DMS114 treated with DMSO at 0.1 percent for 48 hours (cell line): ENCODE measurements around the gene DUSP11.
"Not testable (repeated sequence)": the region's sequence is repeated elsewhere in the genome, so short reads cannot be mapped to it uniquely, and the experiment has no call there.

Source experiments
- DNase-seq: peaks from one replicate; lab custom pipeline; 2025; ENCODE audit not compliant: unreplicated experiment; lab: John Stamatoyannopoulos, UW

The DUSP11 gene

DNA sequence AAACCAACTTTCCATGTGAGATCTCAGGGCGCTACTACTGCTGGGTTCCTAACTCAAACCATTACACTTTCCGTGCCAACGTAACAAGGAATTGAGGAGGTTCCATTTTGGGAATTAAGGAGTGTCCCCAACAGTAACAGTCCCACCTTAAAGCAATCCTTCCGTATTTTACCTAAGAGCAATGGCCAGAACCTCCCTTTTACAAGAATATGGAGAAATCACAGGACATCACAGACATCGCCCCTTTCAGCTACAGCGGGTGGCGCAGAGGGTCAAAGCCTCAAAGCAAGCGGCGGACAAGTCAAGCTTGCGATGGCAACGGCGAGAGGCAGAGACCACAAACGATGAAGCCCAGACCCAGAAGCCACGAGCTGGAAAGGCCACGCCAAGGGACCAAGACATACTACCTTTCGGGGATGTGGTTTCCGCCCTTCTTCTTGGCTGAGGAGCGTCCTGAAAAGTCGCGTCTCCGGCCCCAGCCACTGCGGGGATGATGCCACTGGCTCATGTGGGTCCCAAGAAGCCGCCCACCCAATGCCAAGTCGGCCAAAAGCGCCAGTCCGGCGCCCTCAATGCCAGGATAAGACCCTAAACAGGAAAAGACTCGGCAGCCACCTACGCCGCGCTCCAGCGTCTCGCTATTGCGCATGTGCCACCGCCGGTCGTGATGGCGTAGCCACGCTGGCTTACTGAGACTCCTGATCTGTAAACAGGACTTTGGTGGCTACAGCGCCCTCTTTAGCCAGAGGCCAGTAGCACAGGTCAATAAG lies at the start of gene DUSP11:
DUSP11 (minus strand) TSS at position 637 of the 770 bp plus-strand sequence; CDS start at position 508, 129 bp downstream.
- DNase-seq: peak; percentile 89

DNA sequence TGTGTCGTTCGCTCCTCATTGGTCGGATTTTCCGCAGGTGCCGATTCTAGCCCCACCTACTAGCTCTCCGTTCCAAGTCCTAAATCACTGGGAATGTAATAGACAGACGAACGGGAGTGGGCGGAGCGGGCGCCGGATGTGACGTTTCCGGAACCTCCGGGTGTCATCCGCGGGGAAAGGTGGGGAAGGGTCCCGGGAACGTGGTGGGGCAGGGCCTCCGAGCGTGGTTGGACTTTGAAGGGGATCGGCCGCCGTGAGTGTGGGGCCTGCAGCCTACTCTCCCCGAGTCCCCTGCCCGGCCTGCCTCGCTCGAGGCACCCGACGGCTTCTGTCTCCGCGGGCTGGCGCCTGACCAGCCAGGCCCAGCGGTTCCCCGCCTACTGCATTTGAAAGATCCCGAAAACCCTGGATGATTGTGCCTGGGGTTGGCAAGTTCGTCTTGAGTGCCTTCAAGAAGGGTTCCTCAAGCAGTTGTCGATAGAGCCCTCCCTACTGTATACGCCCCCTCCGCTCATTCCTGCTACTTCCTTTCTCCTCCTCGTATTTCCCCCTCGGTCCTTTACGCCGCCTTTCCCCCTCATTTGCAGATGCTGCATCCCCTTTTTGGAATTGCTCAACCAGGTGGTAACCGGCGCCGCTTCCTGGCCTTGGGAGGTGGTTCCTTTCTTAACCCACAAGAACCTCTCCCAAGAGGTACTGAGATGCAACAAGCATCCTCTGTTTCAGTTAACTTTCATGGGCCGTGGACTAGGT lies 49.1 kb upstream of the DUSP11 start, which contains the start of gene STAMBP:
STAMBP (plus strand) TSS at position 144 of the 753 bp plus-strand sequence. CDS start 1,896 bp downstream, outside the sequence.
- peak; percentile 98 for DNase-seq

DNA sequence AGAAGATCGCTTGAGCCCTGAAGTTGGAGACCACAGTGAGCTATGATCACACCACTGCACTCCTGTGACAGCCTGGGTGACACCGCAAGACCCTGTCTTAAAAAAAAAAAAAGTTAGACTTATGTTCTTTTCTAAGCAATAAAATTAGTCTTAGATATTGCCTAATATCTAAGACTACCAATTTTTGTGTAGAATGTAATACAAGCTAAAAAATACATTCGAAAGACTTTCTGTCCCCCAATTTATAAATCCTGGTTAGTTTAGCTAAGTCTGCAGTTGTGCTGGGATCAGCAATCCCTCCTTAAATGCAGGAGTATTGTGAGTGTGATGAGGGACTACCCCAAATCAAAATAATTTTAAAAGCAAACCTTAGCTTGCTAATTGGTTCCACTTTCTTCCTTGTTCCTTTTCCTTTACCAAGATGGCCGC lies 48.5 kb upstream of the DUSP11 start:
- DNase-seq: no peak

DNA sequence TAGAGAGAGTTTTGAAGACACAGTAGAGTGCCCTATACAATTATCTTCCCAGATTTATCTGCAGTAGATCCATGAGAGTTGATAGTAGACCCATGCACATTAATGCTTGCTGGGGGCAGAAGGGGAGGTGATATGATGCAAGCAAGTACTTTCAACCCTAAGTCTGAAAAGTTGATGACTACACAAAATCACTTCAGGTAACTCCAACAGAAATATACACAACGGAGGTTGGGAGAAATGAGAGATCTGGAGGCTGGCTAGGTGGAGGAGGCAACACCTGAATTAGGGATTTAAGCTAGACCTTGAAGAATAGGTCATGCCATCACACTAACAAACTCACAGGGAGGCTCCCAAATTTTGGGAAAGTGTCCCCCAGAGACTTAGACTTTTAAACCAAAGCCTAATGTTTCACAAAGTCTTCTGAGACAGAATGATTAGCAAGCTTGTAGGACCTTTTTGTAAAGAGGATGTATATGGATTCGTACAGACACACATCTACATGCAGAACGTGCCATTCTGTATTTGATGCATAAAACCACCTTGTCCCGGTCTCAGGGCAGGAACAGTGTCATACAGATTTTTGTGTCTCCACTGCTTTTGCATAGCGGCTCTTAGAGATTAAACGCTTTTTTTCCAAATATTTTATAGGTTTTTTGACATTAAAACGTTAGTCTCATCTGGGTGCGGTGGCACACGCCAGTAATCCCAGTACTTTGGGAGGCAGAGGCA lies 47.9 kb upstream of the DUSP11 start:
- no peak for DNase-seq

DNA sequence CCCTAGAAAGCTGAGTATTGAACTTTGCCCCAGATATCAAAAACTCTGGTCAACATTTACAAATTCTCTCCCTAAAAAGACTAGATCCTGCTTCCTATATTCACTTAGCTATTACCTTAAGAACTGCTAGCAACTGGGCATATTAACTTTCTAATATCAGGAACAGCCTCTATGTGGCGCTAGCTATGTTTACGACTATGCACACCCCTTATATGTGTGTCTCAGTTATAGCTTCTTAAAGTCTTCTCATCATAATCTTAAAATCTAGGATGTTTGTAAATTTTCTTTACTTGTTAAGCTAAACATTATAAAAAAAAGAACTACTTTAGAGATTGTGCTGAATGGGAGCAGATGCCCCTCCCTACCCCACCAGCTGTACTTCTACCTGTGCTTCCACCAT lies 47.1 kb upstream of the DUSP11 start:
- DNase-seq: peak; percentile 67

DNA sequence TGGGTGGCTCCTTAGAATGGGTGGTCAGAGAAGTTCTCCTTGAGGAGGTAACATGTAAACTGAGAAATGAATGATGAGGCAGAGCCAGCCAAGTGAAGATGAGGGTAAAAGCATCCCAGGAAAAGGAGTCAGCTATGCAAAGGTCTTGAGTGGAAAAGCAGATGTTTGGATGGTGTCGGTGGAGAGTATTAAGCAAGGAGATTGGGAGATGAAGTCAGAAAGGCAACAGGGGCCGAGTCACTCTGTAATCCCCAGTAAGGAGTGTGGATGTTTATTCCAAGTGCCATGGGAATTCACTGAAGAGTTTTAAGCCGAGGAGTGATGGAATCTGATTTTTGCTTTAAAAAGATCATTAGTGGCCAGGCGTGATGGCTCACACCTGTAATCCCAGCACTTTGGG lies 45.5 kb upstream of the DUSP11 start:
- no peak for DNase-seq

DNA sequence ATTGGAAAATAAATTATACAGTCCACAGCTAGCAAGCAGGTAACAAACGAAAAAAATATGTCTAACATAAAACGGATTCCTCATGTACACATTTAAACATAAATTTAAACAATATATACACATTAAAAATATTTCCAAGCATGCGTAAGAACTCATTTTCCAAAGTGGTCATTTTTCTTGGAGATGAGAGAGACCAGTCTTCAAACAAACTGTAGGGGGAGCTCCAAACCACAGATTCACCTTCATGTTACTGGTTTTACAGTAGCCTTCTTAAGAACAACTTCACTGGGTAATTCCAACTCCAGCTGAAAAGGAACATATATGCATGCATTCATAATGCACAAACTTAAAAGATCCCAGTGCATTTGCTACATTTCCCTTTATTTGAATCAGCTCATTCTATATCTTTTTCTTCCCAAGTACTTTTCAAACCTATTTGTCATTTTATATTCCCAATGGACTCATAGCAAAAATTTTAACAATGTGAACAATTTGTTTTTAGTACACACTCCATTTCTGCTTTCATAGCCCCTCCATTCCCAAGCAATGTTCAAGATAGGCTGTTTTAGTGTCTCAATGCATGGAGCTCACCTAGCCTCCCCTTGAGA lies 44.1 kb upstream of the DUSP11 start:
- DNase-seq: peak; percentile 74

DNA sequence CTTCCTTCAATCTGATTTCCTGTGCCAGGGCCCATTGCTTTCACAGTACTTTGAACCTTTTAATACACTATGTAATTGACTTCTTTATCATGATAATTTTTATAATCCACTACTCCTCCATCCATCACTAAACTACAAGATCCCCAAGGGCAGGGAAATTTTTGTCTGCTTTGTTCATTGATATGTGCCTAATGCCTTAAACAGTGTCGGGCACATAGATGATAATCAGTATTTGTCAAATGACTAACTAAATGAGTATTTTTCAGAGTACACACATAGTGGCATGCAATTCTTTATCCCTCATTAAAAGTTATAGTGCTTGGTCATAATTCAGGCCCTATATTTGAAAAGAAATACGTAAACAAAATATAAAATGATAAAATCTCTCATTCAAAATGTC lies 43.5 kb upstream of the DUSP11 start:
- no peak for DNase-seq

DNA sequence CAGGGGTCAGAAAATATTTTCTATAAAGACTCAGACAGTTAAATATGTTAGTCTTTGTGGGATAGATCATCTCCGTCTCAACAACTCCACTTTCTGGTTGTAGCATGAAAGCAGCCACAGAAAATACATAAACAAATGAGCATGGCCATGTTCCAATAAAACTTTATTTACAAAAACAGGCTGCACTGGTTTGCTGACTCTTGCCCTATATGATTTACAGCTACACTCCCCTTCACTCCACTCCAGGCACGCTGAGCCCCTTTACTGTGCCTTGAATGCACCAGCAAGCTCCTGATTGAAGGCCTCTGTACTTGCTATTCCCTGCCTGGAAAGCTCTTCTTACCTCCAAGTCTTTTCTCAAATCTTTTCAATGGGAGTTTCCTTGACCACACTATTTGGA lies 43.1 kb upstream of the DUSP11 start:
- no peak for DNase-seq

DNA sequence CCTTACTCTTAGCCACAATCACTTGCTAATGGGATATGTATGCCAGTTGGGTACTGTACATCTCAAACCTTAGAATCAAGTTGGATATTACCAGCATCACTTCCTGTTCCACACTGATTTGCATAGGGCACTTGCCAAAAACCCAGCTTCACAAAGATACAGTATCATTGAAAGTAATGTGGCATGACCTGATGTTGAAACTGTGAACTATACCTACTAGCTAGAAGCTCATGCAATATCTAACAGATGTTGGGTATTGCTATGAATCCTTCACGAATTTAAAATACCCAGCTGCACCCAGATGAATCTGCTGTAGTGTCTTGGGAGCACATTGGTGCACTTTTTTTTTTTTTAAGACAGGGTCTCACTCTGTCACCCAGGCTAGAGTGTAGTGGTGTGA lies 42.4 kb upstream of the DUSP11 start:
- DNase-seq: no peak

DNA sequence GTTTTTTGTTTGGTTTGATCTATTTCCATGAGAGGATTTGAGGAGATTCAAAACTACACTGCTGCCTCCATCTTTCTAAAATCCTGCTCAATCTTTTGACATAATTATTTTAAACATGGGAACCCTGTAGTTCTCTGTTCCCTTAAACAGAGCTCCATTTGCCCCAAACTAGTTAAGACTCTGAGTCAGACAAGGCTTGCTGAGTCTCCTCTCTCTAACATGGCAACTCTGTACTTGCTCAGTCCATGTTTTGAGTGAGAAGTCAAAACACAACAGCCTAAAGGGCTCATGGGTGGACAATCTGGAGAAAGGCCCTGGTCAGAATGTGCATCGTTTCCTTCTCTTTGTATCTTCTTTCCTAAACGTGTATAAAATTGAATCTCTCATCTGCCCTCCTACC lies 41.8 kb upstream of the DUSP11 start:
- DNase-seq: no peak

DNA sequence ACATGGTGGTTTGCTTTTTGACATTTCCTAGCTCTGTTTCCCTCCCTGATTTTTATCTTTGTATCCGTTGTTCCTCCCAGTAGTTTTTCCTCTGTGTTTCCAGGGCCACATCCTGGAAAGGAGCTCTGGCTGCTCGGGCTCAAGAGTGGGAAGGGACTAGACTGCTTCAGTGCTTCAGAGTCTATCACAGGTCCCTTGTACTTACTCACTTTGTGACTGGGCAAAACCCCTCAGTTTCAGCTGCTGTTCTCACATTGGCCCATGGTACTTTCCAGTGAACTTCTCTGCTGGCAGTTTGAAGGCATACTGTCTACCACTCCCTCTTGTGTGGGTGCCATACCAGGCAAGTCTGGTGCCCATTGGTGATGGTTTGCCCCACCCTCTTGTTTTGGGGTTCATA lies 41.3 kb upstream of the DUSP11 start:
- DNase-seq: no peak

DNA sequence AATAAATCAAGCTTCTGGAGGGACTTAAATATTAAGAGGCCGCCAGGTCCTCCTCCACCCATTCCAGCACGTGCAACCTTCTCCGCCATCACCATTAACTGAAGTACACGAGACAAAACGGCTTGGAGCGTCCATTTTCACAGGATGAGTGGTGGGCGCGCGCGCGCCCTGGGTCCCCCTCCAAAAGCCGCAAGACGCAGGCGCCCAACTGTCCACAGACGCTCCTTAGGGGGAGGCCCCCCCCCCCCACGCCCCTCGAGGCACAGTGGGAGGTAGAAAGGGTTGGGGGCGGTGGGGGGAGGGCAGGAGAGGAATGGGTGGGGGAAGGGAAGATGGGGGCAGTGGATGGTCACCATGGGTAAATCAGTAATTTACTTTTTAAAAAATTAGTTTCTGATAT lies 38.4 kb upstream of the DUSP11 start:
- DNase-seq: no peak

DNA sequence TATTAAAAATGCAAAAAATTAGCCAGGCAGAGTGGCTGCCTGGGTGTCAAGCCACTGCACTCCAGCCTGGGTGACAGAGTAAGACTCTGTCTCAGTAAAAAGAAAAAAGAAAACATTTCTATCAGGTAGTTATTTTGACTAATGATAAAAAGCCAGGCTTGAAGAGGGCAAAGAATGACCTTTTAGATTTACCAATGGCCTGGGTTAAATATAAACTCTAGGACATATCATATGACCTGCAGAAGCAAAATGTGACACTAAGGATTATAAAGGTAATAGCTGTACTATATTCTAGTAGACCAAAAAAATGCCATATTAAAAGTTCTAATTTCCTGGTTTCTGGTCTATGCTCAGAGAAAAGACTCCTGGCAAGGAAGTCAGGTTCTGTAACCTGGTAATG lies 32.7 kb upstream of the DUSP11 start:
- DNase-seq: no peak

DNA sequence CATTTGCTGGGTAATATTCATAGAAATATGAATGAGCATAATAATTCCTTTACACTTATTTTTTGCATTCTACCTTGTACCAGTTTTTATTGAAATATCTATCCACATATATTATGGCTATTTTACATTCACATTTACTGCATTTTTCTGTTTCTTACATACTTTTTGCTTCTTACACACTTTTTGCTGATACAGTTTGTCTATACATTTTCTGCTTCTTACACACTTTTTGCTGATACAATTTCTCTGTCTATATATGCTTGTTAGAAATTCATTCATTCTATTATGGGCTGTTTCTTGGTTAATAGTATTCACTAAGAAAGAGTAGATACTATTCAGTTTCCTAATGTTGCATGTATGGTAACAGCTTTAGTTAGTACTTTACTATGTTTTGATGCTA lies 32.0 kb upstream of the DUSP11 start:
- DNase-seq: no peak

DNA sequence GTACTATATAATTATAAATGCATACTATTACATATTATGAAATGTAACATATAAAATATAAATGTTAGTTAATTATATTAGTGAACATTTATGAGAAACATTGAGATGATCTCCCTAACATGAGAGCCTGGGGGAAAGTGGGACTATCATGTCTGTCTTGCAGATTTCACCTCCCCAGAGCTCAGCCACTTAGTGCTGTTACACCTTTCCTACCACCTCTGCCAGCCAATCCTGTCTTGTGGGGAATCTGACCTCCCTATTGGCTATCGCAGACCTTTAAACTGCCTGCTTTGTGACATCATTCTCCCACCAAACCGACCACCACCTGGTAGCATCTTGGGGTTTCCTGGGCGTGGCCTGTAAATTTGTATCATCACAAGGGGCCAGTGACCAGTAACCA lies 4.0 kb upstream of the DUSP11 start, which contains the start of gene C2orf78:
C2orf78 (plus strand) TSS at position 301 of the 400 bp plus-strand sequence. CDS start 127 bp downstream, outside the sequence.
- DNase-seq: not testable (repeated sequence)

DNA sequence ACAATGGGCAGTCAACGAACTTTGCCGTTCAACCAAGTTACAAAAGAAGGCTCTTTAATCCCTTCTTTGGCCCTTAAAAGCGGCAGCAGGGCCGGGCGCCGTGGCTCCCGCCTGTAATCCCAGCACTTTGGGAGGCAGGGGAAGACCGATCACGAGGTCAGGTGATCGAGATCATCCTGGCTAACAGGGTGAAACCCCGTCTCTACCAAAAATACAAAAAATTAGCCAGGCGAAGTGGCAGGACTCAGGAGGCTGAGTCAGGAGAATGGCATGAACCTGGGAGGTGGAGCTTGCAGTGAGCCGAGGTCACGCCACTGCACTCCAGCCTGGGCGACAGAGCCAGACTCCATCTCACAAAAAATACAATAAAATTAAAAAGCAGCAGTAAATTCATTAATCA lies 3.5 kb upstream of the DUSP11 start:
- DNase-seq: not testable (repeated sequence)

DNA sequence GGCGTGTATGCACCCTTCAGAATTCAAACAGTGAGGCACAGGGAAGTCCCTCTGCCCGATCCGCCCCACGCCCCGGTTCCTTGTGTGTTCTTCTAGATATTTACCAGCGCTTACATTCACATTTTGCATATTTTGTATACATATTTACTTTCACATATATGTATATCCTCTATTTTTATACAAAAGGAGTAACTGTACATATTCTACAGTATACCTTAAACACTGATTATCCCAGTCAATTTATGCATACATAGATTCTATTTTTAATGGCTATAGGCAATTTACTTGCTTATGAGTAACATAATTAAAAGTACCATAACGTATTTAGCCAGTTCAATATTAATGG lies 307 bp upstream of the DUSP11 start:
- DNase-seq: no peak

DNA sequence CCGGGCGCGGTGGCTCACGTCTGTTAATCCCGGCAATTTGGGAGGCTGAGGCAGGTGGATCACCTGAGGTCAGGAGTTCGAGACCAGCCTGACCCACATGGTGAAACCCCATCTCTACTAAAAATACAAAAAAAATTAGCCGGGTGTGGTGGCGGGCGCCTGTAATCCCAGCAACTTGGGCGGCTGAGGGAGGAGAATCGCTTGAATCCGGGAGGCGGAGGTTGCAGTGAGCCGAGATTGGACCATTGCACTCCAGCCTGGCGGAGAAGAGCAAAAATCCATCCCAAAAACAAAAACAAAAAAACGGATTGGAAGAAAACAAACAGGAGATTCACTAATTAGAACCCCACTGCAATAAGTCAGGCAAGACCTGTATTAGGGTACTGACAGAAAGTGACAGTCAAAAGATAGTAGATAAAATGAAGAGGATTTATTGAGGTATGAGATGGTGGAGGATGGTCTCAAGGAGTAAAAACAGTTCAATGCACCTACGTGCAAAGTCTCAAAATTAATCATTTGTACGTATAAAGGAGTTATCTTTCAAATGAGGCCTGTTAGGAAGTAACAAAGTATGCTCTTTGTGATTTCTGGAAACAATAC lies 936 bp downstream of the DUSP11 start:
- not testable (repeated sequence) for DNase-seq

DNA sequence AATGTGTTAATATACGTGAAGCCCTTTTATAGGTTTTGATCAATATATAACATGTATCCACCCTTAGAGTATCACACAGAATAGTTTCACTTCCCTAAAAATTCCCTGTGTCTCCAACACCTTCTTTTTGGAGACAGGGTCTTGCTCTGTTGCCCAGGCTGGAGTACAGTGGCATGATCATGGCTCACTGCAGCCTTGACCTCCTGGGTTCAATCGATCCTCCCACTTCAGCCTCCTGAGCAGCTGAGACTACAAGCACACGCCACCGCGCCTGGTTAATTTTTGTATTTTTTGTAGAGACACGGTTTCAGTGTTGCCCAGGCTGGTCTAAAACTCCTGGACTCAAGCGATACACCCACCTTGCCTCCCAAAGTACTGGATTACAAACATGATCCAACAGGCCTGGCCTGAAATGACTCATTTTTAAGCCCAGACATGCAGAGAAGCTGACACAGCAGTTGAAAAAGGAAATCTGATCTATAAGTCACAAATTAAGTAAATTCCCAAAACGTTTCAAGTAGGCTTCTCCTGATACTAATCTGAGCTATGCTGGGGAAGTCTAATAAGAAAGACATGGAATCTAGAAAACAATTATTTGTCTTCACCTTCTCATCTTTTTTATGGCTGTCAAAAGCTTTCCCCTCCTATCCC lies 2.9 kb downstream of the DUSP11 start:
- DNase-seq: no peak
